ENCODE measurements around the gene GNG11. TPM values are rescaled to one million over a fixed set of nuclear protein-coding genes. Genes with fewer than 3 reads are reported as not detected.

Gene GNG11
- total RNA-seq, 1 experiment from 2014 or later = 24.1 TPM

GRCh38 chr7:93945756-93946535 is 24.4 kb downstream of the GNG11 start:
- DNase-seq (ENCODE audit: low spot score) = no peak

- no peak for DNase-seq (ENCODE audit: low spot score)
These were observed 26.6 kb downstream of the GNG11 start for GRCh38 chr7:93948106-93948505.

- no peak for DNase-seq (ENCODE audit: low spot score)
These were observed 27.3 kb downstream of the GNG11 start for GRCh38 chr7:93948873-93949272.

- DNase-seq (ENCODE audit: low spot score) = peak; percentile 55
These were observed 27.9 kb downstream of the GNG11 start for GRCh38 chr7:93949423-93949822.

GRCh38 chr7:93955304-93955703 is 33.8 kb downstream of the GNG11 start:
- no peak for DNase-seq (ENCODE audit: low spot score)

- no peak for DNase-seq (ENCODE audit: low spot score)
These were observed 36.2 kb downstream of the GNG11 start for GRCh38 chr7:93957767-93958166.

GRCh38 chr7:93958216-93958615 is 36.7 kb downstream of the GNG11 start:
- no peak for DNase-seq (ENCODE audit: low spot score)

- no peak for DNase-seq (ENCODE audit: low spot score)
These were observed 37.1 kb downstream of the GNG11 start for GRCh38 chr7:93958651-93959050.

GRCh38 chr7:93960986-93961385 is 39.5 kb downstream of the GNG11 start:
- DNase-seq (ENCODE audit: low spot score) = no peak

- DNase-seq (ENCODE audit: low spot score) = no peak
These were observed 42.7 kb downstream of the GNG11 start for GRCh38 chr7:93964262-93964661.

GRCh38 chr7:93964813-93965212 is 43.3 kb downstream of the GNG11 start:
- DNase-seq (ENCODE audit: low spot score) = no peak

- no peak for DNase-seq (ENCODE audit: low spot score)
These were observed 47.5 kb downstream of the GNG11 start for GRCh38 chr7:93968911-93969620.

- no peak for DNase-seq (ENCODE audit: low spot score)
These were observed 50.6 kb downstream of the GNG11 start for GRCh38 chr7:93972029-93972725.

GRCh38 chr7:93973134-93973533 is 51.6 kb downstream of the GNG11 start:
- no peak for DNase-seq (ENCODE audit: low spot score)

GRCh38 chr7:93977211-93977950 is 55.8 kb downstream of the GNG11 start:
- DNase-seq (ENCODE audit: low spot score) = no peak

Other genes with a start within 250 kb of the GNG11 start
- gene TFPI2, start 31.0 kb upstream of the GNG11 start, total RNA-seq (2014; rRNA removed; shearing (Covaris generic)) = 6.2 and 6.5 TPM in 2 replicates
- 0.24 and 0.67 TPM in 2 replicates for gene GNGT1, start 15.2 kb upstream of the GNG11 start, total RNA-seq (2014; rRNA removed; shearing (Covaris generic))
- 53.1 and 62.2 TPM in 2 replicates for gene BET1, start 82.6 kb downstream of the GNG11 start, total RNA-seq (2014; rRNA removed; shearing (Covaris generic))